ENCODE data around the gene COPZ2. TPM values are rescaled to one million over a fixed set of nuclear protein-coding genes. Genes with fewer than 3 reads are reported as not detected.
"Not testable (repeated sequence)": the region's sequence is repeated elsewhere in the genome, so short reads cannot be mapped to it uniquely, and the experiment has no call there.

Gene COPZ2
- polyA plus RNA-seq, 2 donors = 8.4 to 12.9 TPM

DNA sequence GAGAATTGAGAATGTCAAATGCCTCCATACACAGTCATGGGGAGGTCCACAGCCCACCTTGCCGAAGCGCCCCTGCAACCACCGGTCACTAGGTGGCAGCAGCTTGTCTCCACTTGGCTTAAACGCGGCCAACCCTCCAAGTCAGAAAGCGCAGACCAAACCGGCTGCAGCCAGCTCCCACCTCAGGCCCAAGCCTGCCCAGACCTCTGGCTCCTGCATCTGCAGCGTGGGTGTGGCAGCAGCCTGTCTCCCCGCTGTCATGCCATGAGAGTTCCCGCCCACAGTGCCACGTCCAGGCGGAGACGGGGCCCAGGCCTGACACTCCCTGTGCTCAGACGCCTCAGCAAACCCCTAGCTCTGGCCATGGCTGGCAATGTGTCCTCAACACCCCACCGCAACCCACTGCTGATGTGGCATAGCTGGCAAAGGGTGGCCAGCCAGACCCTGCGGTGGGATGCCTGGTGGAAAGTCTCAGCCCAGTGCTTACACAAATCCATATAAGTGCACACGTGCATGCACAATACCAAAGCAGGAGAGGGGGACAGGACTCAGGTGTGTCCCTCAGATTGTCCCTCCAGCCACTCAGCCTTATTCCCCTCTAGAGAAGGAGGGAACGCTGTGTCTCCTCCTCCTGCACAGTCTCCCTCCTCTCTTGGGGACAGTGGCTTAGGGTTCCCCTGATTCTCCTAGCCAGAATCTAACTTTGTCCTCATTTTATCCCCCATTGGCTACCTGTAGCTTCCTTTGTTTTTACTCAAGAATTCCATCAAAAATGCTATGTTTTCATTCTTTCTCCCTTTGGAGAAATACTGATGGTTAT, 10.9 kb downstream of the COPZ2 start:
- Histone ChIP-seq H3K9me3 (ENCODE audit: control insufficient read depth in 2 of 2, insufficient read depth in 1 of 2, low read depth in 1 of 2, low read length in 1 of 2) (no peaks in the 10 kb centered on the region), H3K4me1 (ENCODE audit: control insufficient read depth in 2 of 2, insufficient read depth in 2 of 2, low read length in 1 of 2) (peaks cover 10 to 26% of the 10 kb centered on the region in 2 donors), H3K36me3 (ENCODE audit: control insufficient read depth in 2 of 2, insufficient read depth in 2 of 2, low read length in 1 of 2) (no peaks in the 10 kb centered on the region), H3K27me3 (ENCODE audit: control insufficient read depth in 1 of 2, insufficient read depth in 2 of 2, low read length in 2 of 2) (no peaks in the 10 kb centered on the region), H3K4me3 (ENCODE audit: low read depth in 1 of 2, low read length in 2 of 2) (no peak overlapping the region), H3K27ac (ENCODE audit: low read depth in 2 of 2, low read length in 1 of 2) (peak overlapping the region in 1 of 2 donors; percentile 68)
- WGBS, 2 donors = 15 to 26% methylated on average over 16 to 18 of the region's 18 CpGs

DNA sequence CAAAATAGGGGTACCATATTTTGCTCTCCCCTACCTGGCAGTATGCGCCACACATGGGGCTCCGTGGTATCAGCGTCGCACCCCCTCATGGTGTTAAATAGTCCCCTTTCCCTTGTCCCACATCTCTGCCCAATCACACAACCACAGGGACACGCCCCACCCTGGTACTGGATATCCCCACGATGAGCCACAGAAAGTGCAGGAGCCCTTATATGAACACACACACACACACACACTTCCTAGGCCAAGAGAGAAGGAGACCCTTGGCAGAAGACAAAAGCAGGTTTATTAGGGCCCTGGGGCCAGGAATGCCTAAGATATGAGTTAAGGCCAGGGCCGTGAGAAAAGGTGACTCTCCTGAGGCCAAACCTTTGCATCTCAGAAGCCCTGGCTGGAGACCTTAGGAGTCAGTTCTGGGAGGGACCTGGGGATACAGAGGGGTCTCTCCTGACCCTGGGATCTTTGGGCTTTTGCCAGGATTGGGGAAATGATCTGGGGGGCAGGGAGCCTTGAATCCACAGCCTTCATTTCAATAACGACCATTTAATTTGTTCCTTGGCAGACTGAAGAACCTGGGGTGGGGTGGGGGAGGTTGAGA, 11.6 kb downstream of the COPZ2 start:
- WGBS, 2 donors = 16 to 21% methylated on average over 8 of the region's 8 CpGs
- H3K27ac ChIP-seq (ENCODE audit: low read depth in 2 of 2, low read length in 1 of 2) = peak overlapping the region in 1 of 2 donors; percentile 68
- peaks cover 10 to 26% of the 10 kb centered on the region in 2 donors for H3K4me1 ChIP-seq (ENCODE audit: control insufficient read depth in 2 of 2, insufficient read depth in 2 of 2, low read length in 1 of 2)

DNA sequence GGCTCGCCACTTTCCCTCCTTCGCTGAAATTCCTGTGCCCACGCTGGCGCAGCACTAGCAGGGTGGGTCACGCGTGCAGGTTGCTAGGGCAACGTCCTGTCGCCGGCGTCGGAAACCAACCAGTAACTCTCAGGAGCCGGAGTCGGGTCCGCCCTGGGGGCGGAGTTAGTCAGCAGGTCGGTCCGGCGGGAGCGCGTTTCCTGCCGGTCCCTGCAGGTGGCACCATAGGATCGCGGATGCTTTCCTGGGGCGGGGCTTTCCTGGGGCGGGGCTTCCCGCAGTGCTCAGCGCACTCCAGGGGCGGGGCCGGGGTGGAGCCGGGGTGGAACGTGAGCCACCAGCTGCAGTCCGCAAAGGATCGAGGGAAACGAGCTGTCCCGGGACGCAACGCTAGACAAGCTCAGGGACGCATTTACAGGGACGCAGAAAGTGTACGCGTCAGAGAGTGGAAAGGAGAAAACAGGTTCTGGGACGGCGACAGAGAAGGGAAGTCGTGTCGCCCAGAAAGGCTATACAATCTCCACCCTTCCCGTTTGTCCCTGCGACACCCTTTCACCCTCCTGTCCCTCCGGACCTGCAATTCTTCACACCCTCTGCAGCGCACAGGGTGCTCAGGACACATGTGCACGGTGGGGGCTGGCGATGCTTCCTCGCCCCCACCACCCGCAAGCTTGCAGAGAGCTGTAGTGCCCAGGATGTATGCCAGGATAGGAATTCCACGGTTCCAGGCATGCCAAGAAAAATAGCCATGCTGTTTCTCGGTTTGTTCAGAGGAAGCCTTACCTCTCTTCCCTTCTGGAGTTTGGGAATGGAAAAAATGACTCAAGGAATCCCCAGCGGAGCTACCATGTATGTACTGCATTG, 12.3 kb downstream of the COPZ2 start:
- H3K36me3 ChIP-seq (ENCODE audit: control insufficient read depth in 2 of 2, insufficient read depth in 2 of 2, low read length in 1 of 2) = no peaks in the 10 kb centered on the region
- no peaks in the 10 kb centered on the region for H3K27me3 ChIP-seq (ENCODE audit: control insufficient read depth in 1 of 2, insufficient read depth in 2 of 2, low read length in 2 of 2)
- H3K27ac ChIP-seq (ENCODE audit: low read depth in 2 of 2, low read length in 1 of 2) = peak overlapping the region; percentile 81 to 91
- H3K4me1 ChIP-seq (ENCODE audit: control insufficient read depth in 2 of 2, insufficient read depth in 2 of 2, low read length in 1 of 2) = peaks cover 10 to 26% of the 10 kb centered on the region in 2 donors
- 1% methylated on average over 52 to 56 of the region's 56 CpGs for WGBS, 2 donors
- H3K9me3 ChIP-seq (ENCODE audit: control insufficient read depth in 2 of 2, insufficient read depth in 1 of 2, low read depth in 1 of 2, low read length in 1 of 2) = no peaks in the 10 kb centered on the region
- H3K4me3 ChIP-seq (ENCODE audit: low read depth in 1 of 2, low read length in 2 of 2) = peak overlapping the region; percentile 40 to 41

More for the DNA sequence above, 11.6 kb downstream of the COPZ2 start:
- no peaks in the 10 kb centered on the region for H3K36me3 ChIP-seq (ENCODE audit: control insufficient read depth in 2 of 2, insufficient read depth in 2 of 2, low read length in 1 of 2)
- H3K27me3 ChIP-seq (ENCODE audit: control insufficient read depth in 1 of 2, insufficient read depth in 2 of 2, low read length in 2 of 2) = no peaks in the 10 kb centered on the region
- no peaks in the 10 kb centered on the region for H3K9me3 ChIP-seq (ENCODE audit: control insufficient read depth in 2 of 2, insufficient read depth in 1 of 2, low read depth in 1 of 2, low read length in 1 of 2)
- no peak overlapping the region for H3K4me3 ChIP-seq (ENCODE audit: low read depth in 1 of 2, low read length in 2 of 2)

DNA sequence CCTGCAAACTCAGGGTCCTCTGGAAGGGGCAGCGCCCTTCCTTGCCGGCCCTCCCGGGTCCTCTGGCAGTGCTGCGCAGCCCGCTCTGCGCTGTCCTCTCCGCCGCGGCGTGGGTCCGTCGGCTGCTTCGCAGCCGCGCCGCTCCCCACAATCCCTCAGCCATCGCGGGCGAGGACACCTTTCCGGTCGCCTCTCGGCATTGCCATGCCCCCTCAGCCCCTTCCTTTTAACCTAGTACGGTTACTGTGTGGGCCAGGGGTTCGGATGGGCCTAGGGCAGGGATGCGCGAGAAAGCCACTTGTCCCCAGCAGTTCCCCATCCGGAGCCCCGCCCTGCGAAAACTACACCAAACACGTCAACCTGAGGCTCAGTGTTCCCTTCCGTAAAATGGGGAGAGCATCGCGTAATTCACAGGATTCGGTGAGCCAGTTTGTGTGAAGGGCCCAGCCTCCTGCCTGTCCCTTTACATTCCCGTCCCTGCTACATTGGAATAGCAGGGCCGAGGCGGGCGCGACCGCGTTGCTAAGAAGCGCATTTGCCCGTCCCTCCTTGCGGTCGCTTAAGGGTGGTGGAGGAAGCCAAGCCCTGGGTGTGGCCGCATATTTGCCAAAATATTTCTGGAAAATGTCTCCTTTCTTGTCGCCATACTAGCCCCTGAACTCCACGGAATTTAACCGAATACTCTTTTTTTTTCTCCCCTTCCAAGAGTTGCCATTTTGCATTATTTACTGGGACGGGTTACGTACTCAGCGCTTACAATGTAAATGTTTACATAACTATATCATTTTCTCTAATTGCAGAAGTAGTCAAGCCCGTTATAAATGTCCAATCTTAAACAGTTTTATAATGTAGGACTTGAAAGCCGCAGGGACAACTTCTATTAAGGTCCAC, 13.2 kb downstream of the COPZ2 start:
- Histone ChIP-seq H3K27me3 (ENCODE audit: control insufficient read depth in 1 of 2, insufficient read depth in 2 of 2, low read length in 2 of 2) (no peaks in the 10 kb centered on the region), H3K9me3 (ENCODE audit: control insufficient read depth in 2 of 2, insufficient read depth in 1 of 2, low read depth in 1 of 2, low read length in 1 of 2) (no peaks in the 10 kb centered on the region), H3K4me3 (ENCODE audit: low read depth in 1 of 2, low read length in 2 of 2) (peak overlapping the region; percentile 17 to 40), H3K4me1 (ENCODE audit: control insufficient read depth in 2 of 2, insufficient read depth in 2 of 2, low read length in 1 of 2) (peaks cover 10 to 26% of the 10 kb centered on the region in 2 donors), H3K36me3 (ENCODE audit: control insufficient read depth in 2 of 2, insufficient read depth in 2 of 2, low read length in 1 of 2) (no peaks in the 10 kb centered on the region), H3K27ac (ENCODE audit: low read depth in 2 of 2, low read length in 1 of 2) (peak overlapping the region; percentile 71 to 78)
- WGBS, 2 donors = 0% methylated on average over 51 to 54 of the region's 54 CpGs

DNA sequence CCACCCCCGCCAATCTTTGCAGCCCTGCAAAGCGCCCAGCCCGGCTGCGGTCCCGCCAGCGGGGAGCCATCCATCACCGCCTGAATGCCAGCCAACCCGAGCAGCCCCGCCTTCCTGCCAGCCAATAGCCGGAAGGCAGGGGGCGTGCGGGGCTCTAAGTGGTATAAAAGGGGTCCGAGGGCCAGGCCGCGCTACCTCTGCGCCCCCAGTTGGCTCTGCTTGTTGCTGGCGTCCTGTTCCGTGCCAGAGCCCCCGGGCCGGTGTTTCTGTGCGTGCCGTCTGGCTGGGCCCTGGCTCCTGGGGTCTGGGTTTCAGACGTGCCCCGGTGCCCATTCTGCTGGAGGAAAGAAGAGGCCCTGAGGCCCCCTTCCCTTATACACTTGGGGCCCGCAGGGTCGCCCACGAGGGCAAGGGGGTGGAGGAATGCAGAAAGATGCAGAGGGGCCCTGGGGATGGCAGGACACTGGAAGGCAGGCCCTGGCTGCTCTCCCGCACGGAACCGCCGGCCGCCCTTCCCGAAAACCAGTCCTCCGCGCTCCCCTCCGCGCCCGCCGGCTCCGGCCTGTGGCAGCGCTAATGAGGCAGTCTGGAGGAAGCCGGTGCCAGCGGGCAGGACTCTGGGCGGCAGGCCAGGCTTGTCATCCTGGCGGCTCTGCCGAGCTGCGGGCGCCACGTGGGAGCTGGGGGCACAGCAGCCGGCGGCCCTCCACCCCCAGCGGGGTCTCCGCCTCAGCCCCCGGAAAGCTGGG, 14.0 kb downstream of the COPZ2 start:
- Histone ChIP-seq H3K9me3 (ENCODE audit: control insufficient read depth in 2 of 2, insufficient read depth in 1 of 2, low read depth in 1 of 2, low read length in 1 of 2) (no peaks in the 10 kb centered on the region), H3K27ac (ENCODE audit: low read depth in 2 of 2, low read length in 1 of 2) (peak overlapping the region; percentile 71 to 78), H3K4me1 (ENCODE audit: control insufficient read depth in 2 of 2, insufficient read depth in 2 of 2, low read length in 1 of 2) (peaks cover 10 to 26% of the 10 kb centered on the region in 2 donors), H3K27me3 (ENCODE audit: control insufficient read depth in 1 of 2, insufficient read depth in 2 of 2, low read length in 2 of 2) (no peaks in the 10 kb centered on the region), H3K4me3 (ENCODE audit: low read depth in 1 of 2, low read length in 2 of 2) (peak overlapping the region; percentile 17 to 40), H3K36me3 (ENCODE audit: control insufficient read depth in 2 of 2, insufficient read depth in 2 of 2, low read length in 1 of 2) (no peaks in the 10 kb centered on the region)
- 0 to 1% methylated on average over 53 to 54 of the region's 54 CpGs for WGBS, 2 donors

DNA sequence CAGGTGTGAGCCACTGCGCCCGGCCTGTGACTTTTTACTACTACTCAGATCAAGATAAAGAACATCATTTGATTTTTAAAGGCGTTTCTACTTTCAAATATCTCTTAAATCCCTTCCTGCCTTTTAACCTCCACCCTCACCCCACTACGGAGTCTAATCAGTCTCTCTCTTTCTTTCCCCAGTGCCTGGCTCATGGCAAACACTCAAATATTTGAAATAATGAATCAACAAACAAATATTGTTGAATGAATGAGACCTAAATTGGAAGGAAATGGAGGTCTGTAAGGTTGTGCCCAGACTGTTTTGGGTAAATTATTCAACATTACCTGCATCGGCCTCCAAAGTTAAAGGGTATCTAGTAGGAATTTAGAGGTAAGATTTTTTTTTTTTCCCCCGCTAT, 14.7 kb downstream of the COPZ2 start:
- Histone ChIP-seq H3K36me3 (ENCODE audit: control insufficient read depth in 2 of 2, insufficient read depth in 2 of 2, low read length in 1 of 2) (no peaks in the 10 kb centered on the region), H3K27ac (ENCODE audit: low read depth in 2 of 2, low read length in 1 of 2) (no peak overlapping the region), H3K9me3 (ENCODE audit: control insufficient read depth in 2 of 2, insufficient read depth in 1 of 2, low read depth in 1 of 2, low read length in 1 of 2) (no peaks in the 10 kb centered on the region), H3K4me3 (ENCODE audit: low read depth in 1 of 2, low read length in 2 of 2) (no peak overlapping the region), H3K4me1 (ENCODE audit: control insufficient read depth in 2 of 2, insufficient read depth in 2 of 2, low read length in 1 of 2) (peaks cover 10 to 26% of the 10 kb centered on the region in 2 donors), H3K27me3 (ENCODE audit: control insufficient read depth in 1 of 2, insufficient read depth in 2 of 2, low read length in 2 of 2) (no peaks in the 10 kb centered on the region)
- 44 to 48% methylated on average over 6 of the region's 6 CpGs for WGBS, 2 donors

DNA sequence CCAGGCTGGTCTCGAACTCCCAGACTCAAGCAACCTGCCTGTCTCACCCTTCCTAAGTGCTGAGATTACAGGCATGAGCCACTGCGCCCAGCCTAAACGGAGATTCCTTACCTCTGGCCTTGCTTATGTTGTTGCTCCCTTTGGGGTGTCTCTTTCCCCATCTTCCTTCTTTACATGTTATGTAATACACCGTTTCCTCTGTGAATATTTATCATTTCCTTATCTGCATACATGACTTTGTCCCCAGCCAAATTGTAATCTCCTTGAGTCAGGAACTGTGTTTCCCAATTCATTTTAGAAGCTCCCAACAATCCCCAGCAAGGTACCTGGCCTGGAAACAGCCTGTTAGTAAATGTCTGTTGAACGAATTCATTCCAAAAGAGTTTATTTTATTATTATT, 15.7 kb downstream of the COPZ2 start:
- no peaks in the 10 kb centered on the region for H3K9me3 ChIP-seq (ENCODE audit: control insufficient read depth in 2 of 2, insufficient read depth in 1 of 2, low read depth in 1 of 2, low read length in 1 of 2)
- H3K27ac ChIP-seq (ENCODE audit: low read depth in 2 of 2, low read length in 1 of 2) = no peak overlapping the region
- H3K4me1 ChIP-seq (ENCODE audit: control insufficient read depth in 2 of 2, insufficient read depth in 2 of 2, low read length in 1 of 2) = peaks cover 9 to 25% of the 10 kb centered on the region in 2 donors
- no peaks in the 10 kb centered on the region for H3K36me3 ChIP-seq (ENCODE audit: control insufficient read depth in 2 of 2, insufficient read depth in 2 of 2, low read length in 1 of 2)
- no peak overlapping the region for H3K4me3 ChIP-seq (ENCODE audit: low read depth in 1 of 2, low read length in 2 of 2)
- 66 to 69% methylated on average over 5 of the region's 5 CpGs for WGBS, 2 donors
- H3K27me3 ChIP-seq (ENCODE audit: control insufficient read depth in 1 of 2, insufficient read depth in 2 of 2, low read length in 2 of 2) = no peaks in the 10 kb centered on the region

DNA sequence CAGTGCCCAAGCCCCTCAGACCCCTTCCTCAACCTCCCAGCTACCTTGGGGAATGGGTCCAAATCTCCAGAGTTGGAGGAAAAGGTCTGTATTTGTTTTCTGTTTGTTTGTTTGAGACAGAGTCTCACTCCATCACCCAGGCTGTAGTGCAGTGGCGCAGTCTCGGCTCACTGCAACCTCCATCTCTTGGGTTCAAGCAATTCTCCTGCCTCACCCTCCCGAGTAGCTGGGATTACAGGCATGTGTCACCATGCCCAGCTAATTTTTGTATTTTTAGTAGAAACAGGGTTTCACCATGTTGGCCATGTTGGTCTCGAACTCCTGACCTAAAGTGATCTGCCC, 19.8 kb downstream of the COPZ2 start:
- 90 to 92% methylated on average over 4 of the region's 4 CpGs for whole genome bisulfite sequencing, 2 donors

More for the DNA sequence above, 19.8 kb downstream of the COPZ2 start:
- H3K4me1 ChIP-seq (ENCODE audit: control insufficient read depth in 2 of 2, insufficient read depth in 2 of 2, low read length in 1 of 2); H3K27ac ChIP-seq (ENCODE audit: low read depth in 2 of 2, low read length in 1 of 2); H3K36me3 ChIP-seq (ENCODE audit: control insufficient read depth in 2 of 2, insufficient read depth in 2 of 2, low read length in 1 of 2); H3K4me3 ChIP-seq (ENCODE audit: low read depth in 1 of 2, low read length in 2 of 2); H3K27me3 ChIP-seq (ENCODE audit: control insufficient read depth in 1 of 2, insufficient read depth in 2 of 2, low read length in 2 of 2); H3K9me3 ChIP-seq (ENCODE audit: control insufficient read depth in 2 of 2, insufficient read depth in 1 of 2, low read depth in 1 of 2, low read length in 1 of 2): not testable (repeated sequence)
